Heart left ventricle (tissue), 16 donors: ENCODE data around the gene F7. TPM values are rescaled to one million over a fixed set of nuclear protein-coding genes. Genes with fewer than 3 reads are reported as not detected.

Experiments used
- ATAC-seq, 4 donors: fragments of 200-7000 bp; cut with Tn5 transposase; one replicate each; pipeline ENCODE4 v1.9.1; 2020 to 2022; ENCODE audit warnings: moderate library complexity in 4 of 4, mild to moderate bottlenecking in 3 of 4, moderate number of reproducible peaks in 1 of 4
- DNase-seq, 5 donors: peaks; one replicate each; pipeline ENCODE4 v3.0.0-alpha.2; 2020
- H3K27ac ChIP-seq, 12 donors: fragments of 200-600 bp; sonication (generic) in 4 of 12; one replicate each; pipeline versions ENCODE4 v1.5.0 to v1.8.0; 2016 to 2022; ENCODE audit warnings: mild to moderate bottlenecking in 2 of 12
- H3K27me3 ChIP-seq, 9 donors: fragments of 200-600 bp; sonication (generic) in 2 of 9; one replicate each; pipeline versions ENCODE4 v1.5.1 to v1.8.0; 2016 to 2022; ENCODE audit warnings: mild to moderate bottlenecking in 3 of 9
- H3K36me3 ChIP-seq, 9 donors: fragments of 200-600 bp; sonication (generic) in 2 of 9; one replicate each; pipeline versions ENCODE4 v1.5.0 to v1.8.0; 2018 to 2022; ENCODE audit warnings: mild to moderate bottlenecking in 2 of 9
- H3K4me1 ChIP-seq, 12 donors: fragments of 200-600 bp; sonication (generic) in 4 of 12; one replicate each; pipeline versions ENCODE4 v1.5.0 to v1.8.0; 2016 to 2022; ENCODE audit warnings: mild to moderate bottlenecking in 3 of 12
- H3K4me3 ChIP-seq, 12 donors: fragments of 200-600 bp; sonication (generic) in 4 of 12; one replicate each; pipeline versions ENCODE4 v1.5.0 to v1.8.0; 2017 to 2022; ENCODE audit warnings: mild to moderate bottlenecking in 9 of 12, moderate library complexity in 4 of 12
- H3K9me3 ChIP-seq, 12 donors: fragments of 200-600 bp; sonication (generic) in 4 of 12; one replicate each; pipeline versions ENCODE4 v1.5.0 to v1.8.0; 2016 to 2022; ENCODE audit warnings: mild to moderate bottlenecking in 1 of 12
- CTCF ChIP-seq, 12 donors: fragments of 200-600 bp; sonication (generic) in 4 of 12; IDR thresholded peaks; one replicate each; pipeline versions ENCODE4 v1.5.0 to v1.8.0; 2018 to 2022; ENCODE audit warnings: antibody characterized with exemption in 12 of 12, mild to moderate bottlenecking in 5 of 12
- POLR2A ChIP-seq, 2 donors: fragments of 450-650 bp; IDR thresholded peaks; one replicate each; pipeline ENCODE4 v1.6.1; 2017; ENCODE audit warnings: antibody characterized with exemption in 2 of 2, mild to moderate bottlenecking in 2 of 2, moderate library complexity in 2 of 2
- WGBS, 4 donors: extraction: QIAGEN DNeasy Blood & Tissue Kit in 2 of 4; methylation state at CpG; one replicate each; pipeline versions ENCODE4 v1.1.5 to v1.1.7; 2013 to 2018; 5-methylcytosine and 5-hydroxymethylcytosine counted together
- intact Hi-C, 10 donors: fragments of 100-400 bp; cut with DNase I; formaldehyde crosslinking; loops; one replicate each; pipeline versions ENCODE4 v1.11.1 to v1.14.2; 2022
- polyA plus RNA-seq, 2 donors: library from polyadenylated mRNA; stranded (reverse); fragments of 200-250 nt; gene quantifications; one replicate each; pipeline ENCODE4 v1.2.3, GENCODE V29; 2013
- total RNA-seq, 9 donors: library from RNA; depleted of rRNA in 2 of 9; stranded (reverse); fragments of >200 nt in 2 of 9; fragmentation: NEBNext Ultra II Directional in 3 of 9; extraction: Animal tissue kit (Norgen Biotek cat#: 25700) in 3 of 9; gene quantifications; one replicate each; pipeline versions ENCODE4 v1.1.0 to v1.2.4, GENCODE V29; 2016 to 2023
- donor health status: ischemic (EF 13 %, LVEDD 7.1; RV severe dilation, severe dysfunction).
- donor health status: healthy with polysubstance abuse.
- donor health status: DM: no; HTN: yes; CAD: no.
- donor health status: DM: no; HTN: no; CAD: no.
- donor health status: ischemic (EF 25% LVEDD 6.9; RV normal size, moderate dysfunction).
- donor health status: ischemic (EF 25% LVEDD 5.7; RV mildly dilated, moderate dysfunction).
- donor health status: healthy.
- donor health status: DM: yes; HTN: yes; CAD: no.
- donor health status: ischemic (EF 35%, LVEDD 5.7; RV mildly dilated, moderate dysfunction).
- donor health status: nonischemic (EF 11% LVEDD 7.7; RV severe dilation, severe dysfunction).
- donor health status: DM: yes; HTN: yes; CAD: no.
- donor health status: PGD.
- donor health status: ischemic (EF 29% LVEDD 5.4; RV normal size, mild dysfunction).
- donor health status: nonischemic (EF 23%, LVEDD 6.1; RV moderate dilation, normal function).

The F7 gene
- total and polyA plus RNA-seq, 11 donors: 0.01 to 0.41 (median 0.13) TPM; not detected in 7

- Histone ChIP-seq H3K4me3 (no peak overlapping the region), H3K27ac (no peak overlapping the region), H3K36me3 (no peaks in the 10 kb centered on the region), H3K4me1 (peaks cover 3 to 17% (median 13%) of the 10 kb centered on the region in 12 donors), H3K27me3 (peaks cover 0 to 22% (median 8%) of the 10 kb centered on the region in 9 donors), H3K9me3 (no peaks in the 10 kb centered on the region)
- TF ChIP-seq POLR2A (IDR thresholded peaks at IDR 0.05): no peak
- TF ChIP-seq CTCF (IDR thresholded peaks at IDR 0.05): no peak
- WGBS, 4 donors: 55 to 70% (median 61%) methylated on average over 12 of the region's 12 CpGs
- ATAC-seq (no peak), DNase-seq (no peak)
- intact Hi-C loops: loop anchor here in 3 of 10 donors (5.0 to 10.0 kb wide), 3 partner anchors 45 to 50 kb away; partner anchors contain the start of genes CUL4A (in 2 of the 3) and PCID2 (in 2 of the 3)
Measured at GRCh38 chr13:113157206-113157928, 51.8 kb downstream of the F7 start.

- 66 to 78% (median 68%) methylated on average over 13 to 16 of the region's 16 CpGs for WGBS, 4 donors
- intact Hi-C loops: loop anchor here in 3 of 10 donors (5.0 to 10.0 kb wide), 3 partner anchors 44 to 49 kb away; partner anchors contain the start of genes CUL4A (in 2 of the 3) and PCID2 (in 2 of the 3)
- DNase-seq (no peak), ATAC-seq (no peak)
- H3K4me3 ChIP-seq: no peak within 1 kb of the TSS
- no peak for TF ChIP-seq CTCF (IDR thresholded peaks at IDR 0.05)
- TF ChIP-seq POLR2A (IDR thresholded peaks at IDR 0.05): no peak
- H3K9me3 ChIP-seq: no peaks in the 10 kb centered on the region
- H3K36me3 ChIP-seq: no peaks in the 10 kb centered on the region
- peaks cover 0 to 23% (median 8%) of the 10 kb centered on the region in 9 donors for H3K27me3 ChIP-seq
- no peak within 1 kb of the TSS for H3K27ac ChIP-seq
- peaks cover under 1 to 10% (median 6%) of the 10 kb centered on the region in 12 donors for H3K4me1 ChIP-seq
Measured at GRCh38 chr13:113157929-113158747, 52.5 kb downstream of the F7 start, which contains the start of gene PROZ. Gene PROZ (plus strand): TSS chr13:113158648. CDS start chr13:113158661, 13 bp downstream.

- Histone ChIP-seq H3K9me3 (no peaks in the 10 kb centered on the region), H3K4me1 (peaks cover 0 to 5% (median 1%) of the 10 kb centered on the region in 12 donors), H3K36me3 (no peaks in the 10 kb centered on the region), H3K27ac (no peak overlapping the region), H3K4me3 (no peak overlapping the region), H3K27me3 (peaks cover 0 to 24% (median 12%) of the 10 kb centered on the region in 9 donors)
- no peak for DNase-seq
- WGBS, 4 donors: 58 to 78% (median 74%) methylated on average over 3 to 7 of the region's 7 CpGs
- TF ChIP-seq POLR2A (IDR thresholded peaks at IDR 0.05) (no peak), CTCF (IDR thresholded peaks at IDR 0.05) (no peak)
- intact Hi-C loops: loop anchor here in 3 of 10 donors (5.0 to 10.0 kb wide), 3 partner anchors 43 to 48 kb away; partner anchors contain the start of genes CUL4A (in 2 of the 3) and PCID2 (in 2 of the 3)
- ATAC-seq: no peak
Measured at GRCh38 chr13:113158946-113159345, 53.4 kb downstream of the F7 start.
